ENCODE data around the gene RNASET2.

RNASET2 gene

DNA sequence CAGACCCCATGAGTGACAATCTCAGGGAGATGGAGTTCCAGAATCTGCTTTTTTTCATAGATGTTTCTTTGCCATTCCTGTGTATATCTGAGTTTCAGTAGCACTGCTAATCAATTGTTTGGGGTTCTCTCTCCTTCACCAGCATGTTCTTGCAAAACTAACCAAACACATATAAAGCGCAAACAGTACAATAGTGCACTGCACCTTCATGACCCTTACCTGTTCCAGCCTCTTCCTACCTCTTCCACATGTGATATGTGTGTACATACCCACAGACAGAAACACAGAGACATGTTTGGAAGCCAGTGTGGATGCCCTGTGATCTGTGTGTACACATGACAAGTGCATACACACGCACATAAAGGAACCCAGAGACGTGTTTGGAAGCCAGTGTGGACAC is 41.0 kb upstream of the RNASET2 start:
- Histone ChIP-seq H3K27me3 (ENCODE audit: insufficient read depth, poor library complexity, severe bottlenecking) (no peaks in the 10 kb centered on the region), H3K4me3 (replicated peaks; ENCODE audit: insufficient read depth, low read length) (peak overlapping the region; percentile 97), H3K27ac (replicated peaks) (no peak overlapping the region)
- no peak for DNase-seq (ENCODE audit: low read depth in 1 of 2, low spot score in 1 of 2)
- TF ChIP-seq POLR2AphosphoS5 (IDR thresholded peaks at IDR 0.05; ENCODE audit: low read depth) = no peak
- TF ChIP-seq, protein P1, sequence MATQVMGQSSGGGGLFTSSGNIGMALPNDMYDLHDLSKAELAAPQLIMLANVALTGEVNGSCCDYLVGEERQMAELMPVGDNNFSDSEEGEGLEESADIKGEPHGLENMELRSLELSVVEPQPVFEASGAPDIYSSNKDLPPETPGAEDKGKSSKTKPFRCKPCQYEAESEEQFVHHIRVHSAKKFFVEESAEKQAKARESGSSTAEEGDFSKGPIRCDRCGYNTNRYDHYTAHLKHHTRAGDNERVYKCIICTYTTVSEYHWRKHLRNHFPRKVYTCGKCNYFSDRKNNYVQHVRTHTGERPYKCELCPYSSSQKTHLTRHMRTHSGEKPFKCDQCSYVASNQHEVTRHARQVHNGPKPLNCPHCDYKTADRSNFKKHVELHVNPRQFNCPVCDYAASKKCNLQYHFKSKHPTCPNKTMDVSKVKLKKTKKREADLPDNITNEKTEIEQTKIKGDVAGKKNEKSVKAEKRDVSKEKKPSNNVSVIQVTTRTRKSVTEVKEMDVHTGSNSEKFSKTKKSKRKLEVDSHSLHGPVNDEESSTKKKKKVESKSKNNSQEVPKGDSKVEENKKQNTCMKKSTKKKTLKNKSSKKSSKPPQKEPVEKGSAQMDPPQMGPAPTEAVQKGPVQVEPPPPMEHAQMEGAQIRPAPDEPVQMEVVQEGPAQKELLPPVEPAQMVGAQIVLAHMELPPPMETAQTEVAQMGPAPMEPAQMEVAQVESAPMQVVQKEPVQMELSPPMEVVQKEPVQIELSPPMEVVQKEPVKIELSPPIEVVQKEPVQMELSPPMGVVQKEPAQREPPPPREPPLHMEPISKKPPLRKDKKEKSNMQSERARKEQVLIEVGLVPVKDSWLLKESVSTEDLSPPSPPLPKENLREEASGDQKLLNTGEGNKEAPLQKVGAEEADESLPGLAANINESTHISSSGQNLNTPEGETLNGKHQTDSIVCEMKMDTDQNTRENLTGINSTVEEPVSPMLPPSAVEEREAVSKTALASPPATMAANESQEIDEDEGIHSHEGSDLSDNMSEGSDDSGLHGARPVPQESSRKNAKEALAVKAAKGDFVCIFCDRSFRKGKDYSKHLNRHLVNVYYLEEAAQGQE (IDR thresholded peaks at IDR 0.05; ENCODE audit: insufficient replicate concordance, low read depth) = no peak
- no peak for TF ChIP-seq GABPA (IDR thresholded peaks at IDR 0.05; ENCODE audit: low read depth)
- TF ChIP-seq SPI1 (IDR thresholded peaks at IDR 0.05; ENCODE audit: borderline replicate concordance, low read depth) = no peak
- TF ChIP-seq, protein P2, sequence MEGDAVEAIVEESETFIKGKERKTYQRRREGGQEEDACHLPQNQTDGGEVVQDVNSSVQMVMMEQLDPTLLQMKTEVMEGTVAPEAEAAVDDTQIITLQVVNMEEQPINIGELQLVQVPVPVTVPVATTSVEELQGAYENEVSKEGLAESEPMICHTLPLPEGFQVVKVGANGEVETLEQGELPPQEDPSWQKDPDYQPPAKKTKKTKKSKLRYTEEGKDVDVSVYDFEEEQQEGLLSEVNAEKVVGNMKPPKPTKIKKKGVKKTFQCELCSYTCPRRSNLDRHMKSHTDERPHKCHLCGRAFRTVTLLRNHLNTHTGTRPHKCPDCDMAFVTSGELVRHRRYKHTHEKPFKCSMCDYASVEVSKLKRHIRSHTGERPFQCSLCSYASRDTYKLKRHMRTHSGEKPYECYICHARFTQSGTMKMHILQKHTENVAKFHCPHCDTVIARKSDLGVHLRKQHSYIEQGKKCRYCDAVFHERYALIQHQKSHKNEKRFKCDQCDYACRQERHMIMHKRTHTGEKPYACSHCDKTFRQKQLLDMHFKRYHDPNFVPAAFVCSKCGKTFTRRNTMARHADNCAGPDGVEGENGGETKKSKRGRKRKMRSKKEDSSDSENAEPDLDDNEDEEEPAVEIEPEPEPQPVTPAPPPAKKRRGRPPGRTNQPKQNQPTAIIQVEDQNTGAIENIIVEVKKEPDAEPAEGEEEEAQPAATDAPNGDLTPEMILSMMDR (IDR thresholded peaks at IDR 0.05; ENCODE audit: insufficient read depth, low read length) = no peak

- DNase-seq (ENCODE audit: low read depth in 1 of 2, low spot score in 1 of 2) = peak in 1 of 2 experiments; percentile 74
- no peak overlapping the region for H3K27ac ChIP-seq (replicated peaks)
- no peak overlapping the region for H3K4me3 ChIP-seq (replicated peaks; ENCODE audit: insufficient read depth, low read length)
- TF ChIP-seq, protein P2 (IDR thresholded peaks at IDR 0.05; ENCODE audit: insufficient read depth, low read length) = no peak
- TF ChIP-seq, protein P1 (IDR thresholded peaks at IDR 0.05; ENCODE audit: insufficient replicate concordance, low read depth) = no peak
- TF ChIP-seq GABPA (IDR thresholded peaks at IDR 0.05; ENCODE audit: low read depth) = no peak
- TF ChIP-seq SPI1 (IDR thresholded peaks at IDR 0.05; ENCODE audit: borderline replicate concordance, low read depth) = peak; percentile 70
- H3K27me3 ChIP-seq (ENCODE audit: insufficient read depth, poor library complexity, severe bottlenecking) = no peaks in the 10 kb centered on the region
These were observed 40.1 kb upstream of the RNASET2 start for GRCh38 chr6:166996406-166996805.

DNA sequence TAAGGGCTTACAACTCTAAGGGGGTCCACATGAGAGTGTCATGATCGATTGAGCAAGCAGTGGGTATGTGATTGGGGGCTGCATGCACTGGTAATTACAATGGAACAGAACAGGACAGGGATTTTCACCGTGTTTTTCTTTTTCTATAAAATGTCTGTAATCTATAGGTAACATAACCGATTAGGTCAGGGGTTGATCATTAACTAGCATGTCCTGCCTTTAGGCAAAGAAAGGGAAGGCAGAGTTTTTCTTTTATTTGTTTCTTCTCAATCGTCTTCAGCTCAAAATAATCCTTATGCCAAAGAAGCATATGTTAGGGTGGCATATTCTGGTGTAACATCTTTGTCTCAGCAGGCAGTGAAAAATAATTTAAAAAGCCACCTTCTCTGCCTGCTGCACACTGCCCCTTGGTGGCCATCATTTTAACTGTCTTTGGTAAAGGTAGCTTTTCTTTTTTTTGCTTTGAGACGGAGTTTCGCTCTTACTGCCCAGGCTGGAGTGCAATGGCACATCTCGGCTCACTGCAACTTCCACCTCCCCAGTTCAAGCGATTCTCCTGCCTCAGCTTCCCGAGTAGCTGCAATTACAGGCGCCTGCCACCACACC is 33.2 kb upstream of the RNASET2 start:
- no peak overlapping the region for H3K4me3 ChIP-seq (replicated peaks; ENCODE audit: insufficient read depth, low read length)
- peak in 1 of 2 experiments; percentile 28 for DNase-seq (ENCODE audit: low read depth in 1 of 2, low spot score in 1 of 2)
- no peak overlapping the region for H3K27ac ChIP-seq (replicated peaks)

More for the DNA sequence above, 33.2 kb upstream of the RNASET2 start:
- no peaks in the 10 kb centered on the region for H3K27me3 ChIP-seq (ENCODE audit: insufficient read depth, poor library complexity, severe bottlenecking)
- no peak for TF ChIP-seq POLR2AphosphoS5 (IDR thresholded peaks at IDR 0.05; ENCODE audit: low read depth)
- TF ChIP-seq SPI1 (IDR thresholded peaks at IDR 0.05; ENCODE audit: borderline replicate concordance, low read depth) = no peak
- no peak for TF ChIP-seq GABPA (IDR thresholded peaks at IDR 0.05; ENCODE audit: low read depth)
- TF ChIP-seq, protein P1 (IDR thresholded peaks at IDR 0.05; ENCODE audit: insufficient replicate concordance, low read depth) = no peak
- TF ChIP-seq, protein P2 (IDR thresholded peaks at IDR 0.05; ENCODE audit: insufficient read depth, low read length) = peak; percentile 9

Measured in HL-60 (cell line).